C4-2B (cell line): ENCODE data around the gene MBD3.

ENCODE experiments used
- CTCF ChIP-seq: fragments of 450-650 bp; conservative IDR thresholded peaks from 2 replicates; pipeline ENCODE4 v1.5.1; 2017; ENCODE audit warnings: mild to moderate bottlenecking
- ZFX ChIP-seq: fragments of 450-650 bp; IDR thresholded peaks from 2 replicates; pipeline ENCODE4 v1.6.1; 2017

- TF ChIP-seq CTCF: no peak
- TF ChIP-seq ZFX: no peak
Observed at GRCh38 chr19:1526979-1527649, 65.6 kb downstream of the MBD3 start.
